PC-9 (cell line): Measurements from ENCODE around the gene MED12. TPM values are rescaled to one million over a fixed set of nuclear protein-coding genes. Genes with fewer than 3 reads are reported as not detected.

ENCODE experiments used
- BruUV-seq: library from RNA; stranded (reverse); fragments of 400-500 nt; replicated peaks from 2 replicates; lab custom pipeline; 2021; lab: Mats Ljungman, UMichigan
- CTCF ChIA-PET: fragments of 300-600 bp; sonication (Branson Sonifier 250); formaldehyde crosslinking; loops from one replicate; lab custom pipeline; 2022; ENCODE audit warnings: antibody characterized with exemption; lab: Charles Lee
- POLR2A ChIA-PET: fragments of 300-600 bp; sonication (Branson Sonifier 250); formaldehyde crosslinking; loops from one replicate; lab custom pipeline; 2022; ENCODE audit warnings: antibody characterized with exemption; ENCODE audit not compliant: unreplicated experiment; lab: Charles Lee
- DNase-seq, 2 experiments: peaks; one replicate each; pipeline versions ENCODE4 v3.0.0 to v3.0.0-alpha.2; 2015 to 2022; ENCODE audit warnings: mixed read lengths in 1 of 2
- H2AFZ ChIP-seq: fragments of 200-600 bp; sonication (generic); 2 replicates; pipeline ENCODE4 v1.8.1; 2017; ENCODE audit warnings: antibody characterized with exemption
- H3F3A ChIP-seq: fragments of 200-600 bp; sonication (generic); 2 replicates; pipeline ENCODE4 v1.8.1; 2017; ENCODE audit warnings: antibody characterized with exemption, mild to moderate bottlenecking, low read depth; ENCODE audit not compliant: insufficient read depth
- H3K27ac ChIP-seq: fragments of 200-600 bp; sonication (generic); 2 replicates; pipeline ENCODE4 v1.6.1; 2016; ENCODE audit warnings: mixed run types
- H3K27me3 ChIP-seq: fragments of 200-600 bp; sonication (generic); 2 replicates; pipeline ENCODE4 v1.6.1; 2016; ENCODE audit warnings: low read depth, mixed run types; ENCODE audit not compliant: insufficient read depth
- H3K36me3 ChIP-seq: fragments of 200-600 bp; sonication (generic); 2 replicates; pipeline ENCODE4 v1.6.1; 2016; ENCODE audit warnings: low read depth, mixed run types
- H3K4me1 ChIP-seq: fragments of 200-600 bp; sonication (generic); replicated peaks from 2 replicates; pipeline ENCODE4 v1.6.1; 2016; ENCODE audit warnings: mixed run types; ENCODE audit not compliant: insufficient read depth
- H3K4me2 ChIP-seq: fragments of 200-600 bp; sonication (generic); 2 replicates; pipeline ENCODE4 v1.6.1; 2017; ENCODE audit warnings: mixed run types
- H3K4me3 ChIP-seq: fragments of 200-600 bp; sonication (generic); 2 replicates; pipeline ENCODE4 v1.6.1; 2016; ENCODE audit warnings: mixed run types
- H3K79me2 ChIP-seq: fragments of 200-600 bp; sonication (generic); 2 replicates; pipeline ENCODE4 v1.6.1; 2017; ENCODE audit warnings: low read depth, mixed run types
- H3K9me2 ChIP-seq: fragments of 200-600 bp; sonication (generic); 2 replicates; pipeline ENCODE4 v1.8.1; 2017; ENCODE audit warnings: mild to moderate bottlenecking; ENCODE audit not compliant: insufficient read depth
- H3K9me3 ChIP-seq: fragments of 200-600 bp; sonication (generic); 2 replicates; pipeline ENCODE4 v1.8.1; 2016; ENCODE audit warnings: low read depth; ENCODE audit not compliant: insufficient read depth
- H4K20me1 ChIP-seq: fragments of 200-600 bp; sonication (generic); 2 replicates; pipeline ENCODE4 v1.8.1; 2017; ENCODE audit not compliant: insufficient read depth
- CTCF ChIP-seq: fragments of 200-600 bp; sonication (generic); conservative IDR thresholded peaks from 2 replicates; pipeline ENCODE4 v1.6.1; 2017; ENCODE audit warnings: mixed run types, antibody characterized with exemption, mild to moderate bottlenecking, moderate library complexity
- EZH2 ChIP-seq: fragments of 200-600 bp; sonication (generic); IDR thresholded peaks from 2 replicates; pipeline ENCODE4 v1.8.0; 2017; ENCODE audit warnings: antibody characterized with exemption, low read depth
- intact Hi-C: fragments of 100-400 bp; cut with micrococcal nuclease; formaldehyde crosslinking; loops from one replicate; pipeline ENCODE4 v1.10.0; 2022; ENCODE audit not compliant: unreplicated experiment
- total RNA-seq: library from RNA; stranded (reverse); gene quantifications from 2 replicates; pipeline ENCODE4 v1.2.3, GENCODE V29; 2021

The MED12 gene
- total RNA-seq, 1 experiment from 2014 or later, result 51.6 TPM

GRCh38 chrX:71183341-71183740, 64.9 kb downstream of the MED12 start:
- TF ChIP-seq CTCF, result no peak
- no peak for TF ChIP-seq EZH2
- no TSS peak for BruUV-seq
- Histone ChIP-seq H3K79me2 (no peaks in the 10 kb centered on the region), H3K27me3 (no peaks in the 10 kb centered on the region), H3K4me1 (no peaks in the 10 kb centered on the region), H2AFZ (no peak overlapping the region), H3K4me2 (no peak overlapping the region), H3K9me2 (no peaks in the 10 kb centered on the region; the same call in 1 of the 2 replicates), H3K9me3 (no peaks in the 10 kb centered on the region), H3F3A (peaks cover 3% of the 10 kb centered on the region; the same call in 1 of the 2 replicates), H3K4me3 (no peak overlapping the region), H4K20me1 (no peaks in the 10 kb centered on the region), H3K27ac (no peak overlapping the region), H3K36me3 (no peaks in the 10 kb centered on the region)
- intact Hi-C loops, result loop anchor here (2.0 kb wide), 1 partner anchor 99 kb away; the partner anchor contains the start of gene NONO
- ChIA-PET POLR2A (no interaction called here), CTCF (no interaction called here)
- DNase-seq, result no peak

GRCh38 chrX:71184092-71184491, 65.7 kb downstream of the MED12 start:
- Histone ChIP-seq H3K4me3 (no peak overlapping the region), H3K27ac (no peak overlapping the region), H3K9me2 (no peaks in the 10 kb centered on the region; the same call in 1 of the 2 replicates), H3K4me2 (no peak overlapping the region), H3K79me2 (no peaks in the 10 kb centered on the region), H3K9me3 (no peaks in the 10 kb centered on the region), H3K36me3 (no peaks in the 10 kb centered on the region), H3F3A (peaks cover 3% of the 10 kb centered on the region; the same call in 1 of the 2 replicates), H4K20me1 (no peaks in the 10 kb centered on the region), H3K4me1 (no peaks in the 10 kb centered on the region), H3K27me3 (no peaks in the 10 kb centered on the region), H2AFZ (no peak overlapping the region)
- TF ChIP-seq EZH2, result no peak
- TF ChIP-seq CTCF, result no peak
- ChIA-PET POLR2A (no interaction called here), CTCF (no interaction called here)
- DNase-seq, result no peak
- BruUV-seq, result no TSS peak
- intact Hi-C loops, result no loop called here

- peak in 1 of 2 experiments; percentile 38 for DNase-seq
- no TSS peak for BruUV-seq
- Histone ChIP-seq H3K27me3 (no peaks in the 10 kb centered on the region), H2AFZ (no peak overlapping the region), H3F3A (peaks cover 3% of the 10 kb centered on the region; the same call in 1 of the 2 replicates), H3K4me2 (no peak overlapping the region), H3K27ac (no peak overlapping the region), H3K4me1 (no peaks in the 10 kb centered on the region), H3K9me3 (no peaks in the 10 kb centered on the region), H3K36me3 (no peaks in the 10 kb centered on the region), H4K20me1 (no peaks in the 10 kb centered on the region), H3K79me2 (no peaks in the 10 kb centered on the region), H3K4me3 (no peak overlapping the region), H3K9me2 (no peaks in the 10 kb centered on the region; the same call in 1 of the 2 replicates)
- TF ChIP-seq CTCF (no peak), EZH2 (no peak)
- POLR2A ChIA-PET, result no interaction called here
- CTCF ChIA-PET, result interaction anchor here (0.6 kb wide), 1 partner anchor 631 kb away, joined by 3 read pairs; no protein-coding TSS in a partner anchor
- intact Hi-C loops, result no loop called here
These were observed 66.6 kb downstream of the MED12 start for GRCh38 chrX:71184803-71185495.
